T-helper 2 cell treated with Interferon-gamma antibody and Interleukin-4, amounts not matched to agents 100 ng/mL and 5 ng/mL, for 36 hours (primary cell): ENCODE data around the gene DGAT2. TPM values are rescaled to one million over a fixed set of nuclear protein-coding genes. Genes with fewer than 3 reads are reported as not detected.
"Not testable (repeated sequence)": the region's sequence is repeated elsewhere in the genome, so short reads cannot be mapped to it uniquely, and the experiment has no call there.

Experiments used
- intact Hi-C: fragments of 100-400 bp; cut with micrococcal nuclease; formaldehyde crosslinking; loops from one replicate; pipeline ENCODE4 v1.15.1; 2023
- total RNA-seq: library from RNA; stranded (reverse); gene quantifications from 2 replicates; pipeline ENCODE4 v1.2.3, GENCODE V29; 2022

The DGAT2 gene, protein sequence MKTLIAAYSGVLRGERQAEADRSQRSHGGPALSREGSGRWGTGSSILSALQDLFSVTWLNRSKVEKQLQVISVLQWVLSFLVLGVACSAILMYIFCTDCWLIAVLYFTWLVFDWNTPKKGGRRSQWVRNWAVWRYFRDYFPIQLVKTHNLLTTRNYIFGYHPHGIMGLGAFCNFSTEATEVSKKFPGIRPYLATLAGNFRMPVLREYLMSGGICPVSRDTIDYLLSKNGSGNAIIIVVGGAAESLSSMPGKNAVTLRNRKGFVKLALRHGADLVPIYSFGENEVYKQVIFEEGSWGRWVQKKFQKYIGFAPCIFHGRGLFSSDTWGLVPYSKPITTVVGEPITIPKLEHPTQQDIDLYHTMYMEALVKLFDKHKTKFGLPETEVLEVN
- total RNA-seq, result 1.9 TPM in 2 replicates

DNA sequence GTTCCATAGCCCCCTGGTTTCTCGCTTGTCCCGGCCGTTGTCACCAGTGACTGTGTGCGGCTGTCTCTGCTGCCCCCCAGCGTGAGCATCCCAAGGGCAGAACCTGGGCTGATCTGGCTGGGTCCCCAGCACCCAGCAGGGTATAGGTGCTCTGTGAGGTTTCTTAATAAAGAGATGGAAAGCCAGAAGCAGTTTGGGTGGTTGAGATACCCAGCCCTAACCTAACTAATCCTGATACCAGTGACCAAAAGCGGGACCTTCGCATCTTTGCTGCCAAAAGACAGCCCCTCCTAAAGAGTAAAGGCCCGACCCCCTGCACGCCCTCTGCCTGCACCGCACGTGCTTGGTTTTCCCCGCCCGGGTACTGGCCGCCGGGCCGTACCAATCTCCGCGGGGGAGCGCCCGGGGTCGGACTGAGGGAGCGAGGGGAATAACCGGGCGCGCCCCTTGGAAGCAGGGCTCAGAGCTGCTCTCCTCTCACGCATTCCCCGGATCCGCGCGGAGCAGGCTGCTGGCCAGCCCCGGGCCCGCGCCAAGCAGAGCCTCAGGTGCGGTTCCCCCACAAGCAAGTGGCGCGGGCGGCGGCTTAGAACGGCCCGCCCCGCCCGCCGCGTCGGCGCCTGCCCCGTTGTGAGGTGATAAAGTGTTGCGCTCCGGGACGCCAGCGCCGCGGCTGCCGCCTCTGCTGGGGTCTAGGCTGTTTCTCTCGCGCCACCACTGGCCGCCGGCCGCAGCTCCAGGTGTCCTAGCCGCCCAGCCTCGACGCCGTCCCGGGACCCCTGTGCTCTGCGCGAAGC lies at the start of gene DGAT2:
TSS of gene DGAT2 (plus strand) at position 667 of the 797 bp plus-strand sequence. CDS start 214 bp downstream, outside the sequence.
- intact Hi-C loops, result loop anchor here (1.0 to 5.0 kb wide), 3 partner anchors 34 to 46 kb away; no protein-coding TSS in a partner anchor

DNA sequence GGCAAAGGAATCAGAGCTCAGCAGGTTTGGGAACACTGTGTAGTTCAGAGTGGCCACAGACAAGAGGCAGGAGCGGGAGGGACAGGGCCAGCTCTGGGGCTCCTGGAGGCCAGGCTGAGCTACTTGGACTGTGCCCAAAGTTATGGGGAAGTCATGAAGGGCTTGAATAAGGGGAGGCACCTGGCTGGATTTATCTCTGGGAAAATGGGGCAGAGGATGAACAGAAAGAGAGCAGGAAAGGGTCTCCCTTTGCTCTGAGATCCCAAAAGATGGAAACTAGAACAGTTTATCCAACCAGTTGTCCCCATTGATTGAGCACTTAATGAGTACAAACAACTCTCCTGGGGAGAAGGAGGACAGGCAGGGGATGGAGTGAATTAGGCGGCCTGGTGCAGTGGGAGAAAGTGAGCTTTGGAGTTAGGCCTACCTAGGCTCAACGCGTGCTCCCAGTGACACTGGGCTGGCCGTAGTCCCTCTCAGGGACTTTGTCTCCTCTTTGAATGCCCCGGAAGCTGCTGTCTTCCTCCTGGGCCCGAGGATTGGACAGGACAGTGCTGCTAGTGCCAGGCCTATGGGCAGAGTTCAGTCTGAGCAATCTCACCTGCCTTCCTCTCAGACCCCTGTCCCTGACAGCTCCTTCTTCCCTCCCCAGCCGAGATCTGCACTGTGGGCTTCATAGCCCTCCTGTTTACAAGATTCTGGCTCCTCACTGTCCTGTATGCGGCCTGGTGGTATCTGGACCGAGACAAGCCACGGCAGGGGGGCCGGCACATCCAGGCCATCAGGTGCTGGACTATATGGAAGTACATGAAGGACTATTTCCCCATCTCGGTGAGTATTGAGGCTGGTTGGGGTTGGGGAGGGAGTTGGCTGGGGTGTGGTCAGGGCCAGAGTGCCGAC lies 49.0 kb upstream of the DGAT2 start:
- intact Hi-C loops, result loop anchor here (5.0 to 10.0 kb wide), 2 partner anchors 48 to 85 kb away; partner anchors contain the start of gene DGAT2

DNA sequence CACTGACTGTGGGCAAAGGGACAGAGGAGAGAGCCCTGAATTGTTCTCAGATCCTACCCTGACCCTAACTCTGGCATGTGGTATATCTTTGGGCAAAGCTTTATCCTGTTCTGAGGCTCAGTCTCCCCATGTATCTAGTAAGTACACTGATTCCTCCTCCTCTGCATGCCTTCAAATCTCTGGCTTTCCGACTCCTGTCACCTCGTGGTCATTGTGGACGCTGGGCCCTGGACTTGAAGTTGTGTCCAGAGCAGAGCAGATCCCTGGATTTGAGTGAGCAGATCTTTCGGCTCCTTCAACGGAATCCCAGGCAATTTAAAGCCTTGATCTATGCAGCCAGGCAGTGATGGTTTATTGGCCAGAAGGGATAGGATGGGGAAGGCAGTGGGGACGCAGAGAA lies 47.9 kb upstream of the DGAT2 start:
- intact Hi-C loops, result loop anchor here (5.0 to 10.0 kb wide), 2 partner anchors 47 to 84 kb away; partner anchors contain the start of gene DGAT2

DNA sequence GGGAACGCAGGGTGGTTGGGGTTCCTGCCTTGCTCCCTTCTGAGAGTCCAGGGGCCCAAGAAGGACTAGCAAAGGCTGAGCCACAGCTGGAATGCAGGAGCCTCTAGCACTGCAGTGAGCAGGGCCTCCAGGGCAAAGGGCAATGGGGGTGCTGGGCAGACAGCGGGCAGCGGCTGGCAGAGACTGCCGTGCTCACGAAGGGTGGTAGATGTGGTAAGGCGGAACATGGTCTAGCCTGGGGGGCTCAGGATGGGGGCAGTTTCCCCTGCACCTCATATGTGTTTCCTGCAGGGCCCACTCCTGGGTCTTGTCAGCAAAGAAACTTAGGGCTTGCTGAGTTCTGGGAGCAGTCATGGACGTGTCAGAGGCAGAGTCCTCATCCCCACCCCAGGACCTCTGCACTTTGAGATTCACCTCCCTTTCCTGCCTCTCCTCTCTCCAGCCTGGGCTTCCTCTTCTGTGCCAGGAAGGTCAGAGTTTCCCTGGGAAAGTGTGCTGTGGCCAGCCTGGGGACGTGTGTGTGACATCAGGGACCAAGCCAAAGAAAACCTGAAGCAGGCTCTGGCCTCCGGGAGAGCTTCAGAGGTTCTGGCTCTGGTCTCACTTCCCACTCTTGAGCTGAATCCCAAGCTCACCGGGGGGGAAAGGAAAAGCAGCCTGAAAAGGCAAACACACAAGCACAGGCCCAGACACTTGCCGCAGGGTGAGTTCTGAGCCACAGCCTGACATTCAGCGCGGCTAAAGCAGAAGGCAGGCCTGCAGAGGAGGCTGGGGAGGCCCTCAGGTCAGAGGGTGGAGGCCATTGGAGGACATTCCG lies 46.5 kb upstream of the DGAT2 start:
- intact Hi-C loops, result loop anchor here (2.0 to 10.0 kb wide), 3 partner anchors 45 to 145 kb away; partner anchors contain the start of gene DGAT2

DNA sequence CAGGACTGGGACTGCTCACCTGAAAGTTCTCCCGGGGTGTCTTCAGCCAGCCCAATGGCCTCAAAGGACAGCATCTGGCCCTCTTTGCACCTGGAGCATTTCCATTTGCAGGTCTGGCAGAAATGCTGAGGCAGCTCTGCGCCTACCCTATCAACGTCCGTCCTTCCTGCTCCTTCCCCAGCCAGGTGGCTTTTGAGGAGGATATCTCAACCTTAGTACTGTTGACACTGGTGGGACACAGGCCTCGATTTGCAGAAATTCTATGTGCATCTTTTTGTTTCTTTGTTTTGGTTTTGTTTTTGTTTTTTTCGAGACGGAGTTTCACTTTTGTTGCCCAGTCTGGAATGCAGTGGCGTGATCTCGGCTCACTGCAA lies 45.9 kb upstream of the DGAT2 start:
- intact Hi-C loops, result loop anchor here (2.0 to 10.0 kb wide), 3 partner anchors 45 to 144 kb away; partner anchors contain the start of gene DGAT2

DNA sequence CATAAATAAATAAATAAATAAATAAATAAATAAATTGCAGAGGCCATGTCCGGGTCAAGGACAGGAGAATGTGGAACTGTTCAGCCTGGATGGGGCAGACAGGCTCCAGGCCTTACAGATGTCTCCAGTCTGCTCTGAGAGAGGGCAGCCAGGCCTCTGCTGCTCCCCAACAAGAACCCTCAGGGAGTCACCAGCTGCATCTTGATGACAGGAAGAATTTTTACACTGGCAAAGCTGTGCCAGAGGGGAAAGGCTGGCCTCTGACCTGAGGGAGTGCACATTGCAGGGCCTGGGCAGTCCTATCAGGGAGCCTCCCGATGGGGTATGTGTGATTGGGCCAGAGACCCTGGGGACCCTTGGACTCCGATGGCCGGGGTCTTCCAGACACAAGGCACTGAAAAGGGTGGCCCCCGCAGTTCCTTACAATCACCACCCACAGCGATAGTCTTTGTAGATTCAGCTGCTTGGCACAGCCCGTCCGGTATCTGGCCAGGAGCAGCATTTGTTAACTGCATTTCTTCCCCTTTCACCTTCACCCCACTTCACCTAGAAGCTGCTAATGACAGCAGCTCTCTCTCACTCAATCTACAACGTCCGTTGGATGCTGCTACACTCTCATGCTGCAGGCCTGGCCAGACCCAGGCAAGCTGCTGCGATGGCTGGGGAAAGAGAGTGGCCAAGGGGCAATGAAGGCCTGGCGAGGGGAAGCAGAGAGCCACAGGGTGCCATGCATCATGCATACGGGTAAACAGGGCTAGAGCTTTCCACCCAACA lies 42.8 kb upstream of the DGAT2 start:
- intact Hi-C loops, result loop anchor here (10.0 kb wide), 1 partner anchor 79 kb away; no protein-coding TSS in a partner anchor

DNA sequence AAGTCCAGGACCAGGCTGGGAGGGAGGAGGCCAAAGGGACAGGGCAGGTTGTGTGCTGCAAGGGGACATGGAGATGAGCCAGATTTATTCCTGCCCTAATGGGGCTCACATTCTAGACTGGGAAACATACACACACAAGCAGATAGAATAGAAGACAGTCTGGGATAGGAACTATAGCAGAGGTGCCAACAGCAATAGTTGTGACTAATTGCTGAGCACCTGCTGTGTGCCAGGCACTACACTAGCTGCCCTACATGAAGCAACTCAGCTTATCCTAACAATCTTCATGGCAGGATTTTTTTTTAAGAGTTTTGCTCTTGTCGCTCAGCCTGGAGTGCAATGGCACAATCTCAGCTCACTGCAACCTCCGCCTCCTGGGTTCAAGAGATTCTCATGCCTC lies 39.6 kb upstream of the DGAT2 start:
- intact Hi-C loops, result loop anchor here (10.0 kb wide), 1 partner anchor 76 kb away; no protein-coding TSS in a partner anchor

DNA sequence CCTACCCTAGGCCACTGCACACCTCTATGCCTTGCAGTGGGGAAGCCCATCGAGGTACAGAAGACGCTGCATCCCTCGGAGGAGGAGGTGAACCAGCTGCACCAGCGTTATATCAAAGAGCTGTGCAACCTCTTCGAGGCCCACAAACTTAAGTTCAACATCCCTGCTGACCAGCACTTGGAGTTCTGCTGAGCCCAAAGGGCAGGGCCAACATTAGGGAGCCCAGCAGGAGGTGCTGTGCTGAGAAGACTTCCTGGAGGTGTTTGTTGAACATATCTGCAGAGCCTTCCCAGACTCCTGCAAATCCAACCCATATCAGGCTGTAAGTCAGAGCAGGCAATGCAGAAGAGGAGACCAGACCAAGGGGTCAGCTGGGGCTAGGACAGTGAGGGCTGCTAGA lies 37.5 kb upstream of the DGAT2 start:
- intact Hi-C loops, result no loop called here

DNA sequence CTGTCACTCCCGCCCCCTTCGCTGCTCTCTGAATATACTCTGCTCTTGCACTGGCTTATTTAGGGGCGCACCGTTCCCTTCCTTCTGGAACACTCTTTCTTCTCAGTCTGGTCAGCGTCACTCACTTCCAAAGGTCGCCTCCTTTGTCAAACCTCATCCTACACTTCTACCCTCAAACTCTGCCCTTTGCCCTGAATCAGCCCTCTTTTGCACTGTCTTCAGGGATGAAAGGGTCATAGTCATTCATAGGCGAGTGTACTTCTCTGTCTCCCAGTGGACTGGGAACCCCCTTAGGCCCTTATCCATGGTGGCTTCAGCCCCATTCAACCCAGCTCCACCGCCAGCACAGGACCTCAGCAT lies 35.5 kb upstream of the DGAT2 start:
- intact Hi-C loops, result no loop called here

DNA sequence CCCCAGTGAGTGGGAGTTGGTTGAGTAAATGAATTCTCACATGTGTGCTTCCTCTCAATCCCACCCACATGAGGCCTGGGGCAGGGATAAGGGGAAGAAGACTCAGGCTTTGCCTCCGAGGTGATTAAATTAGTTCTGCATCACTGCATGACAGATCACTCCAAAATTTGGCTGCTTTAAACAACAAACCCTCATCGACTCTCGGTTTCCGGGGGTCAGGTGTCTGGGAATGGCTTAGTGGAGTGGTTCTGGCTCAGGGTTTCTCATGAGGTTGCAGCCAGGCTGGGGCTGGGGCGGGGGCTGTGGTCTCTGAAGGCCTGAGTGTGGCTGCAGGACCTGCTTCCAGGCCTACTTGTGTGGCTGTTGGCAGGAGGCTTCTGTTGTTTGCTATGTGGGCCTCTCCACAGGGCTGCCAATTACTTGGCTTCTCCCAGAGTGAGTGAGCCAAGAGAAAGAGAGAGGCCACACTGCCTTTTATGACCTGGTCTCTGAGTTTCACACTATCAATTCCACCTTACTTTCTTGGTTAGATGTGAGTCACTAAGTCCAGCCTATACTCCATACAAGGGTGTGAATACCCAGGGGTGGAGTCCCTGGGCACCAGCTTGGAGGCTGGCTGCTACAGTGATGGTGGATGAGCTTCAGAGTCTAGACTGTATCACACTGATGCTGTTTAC lies 35.0 kb upstream of the DGAT2 start:
- intact Hi-C loops, result no loop called here

DNA sequence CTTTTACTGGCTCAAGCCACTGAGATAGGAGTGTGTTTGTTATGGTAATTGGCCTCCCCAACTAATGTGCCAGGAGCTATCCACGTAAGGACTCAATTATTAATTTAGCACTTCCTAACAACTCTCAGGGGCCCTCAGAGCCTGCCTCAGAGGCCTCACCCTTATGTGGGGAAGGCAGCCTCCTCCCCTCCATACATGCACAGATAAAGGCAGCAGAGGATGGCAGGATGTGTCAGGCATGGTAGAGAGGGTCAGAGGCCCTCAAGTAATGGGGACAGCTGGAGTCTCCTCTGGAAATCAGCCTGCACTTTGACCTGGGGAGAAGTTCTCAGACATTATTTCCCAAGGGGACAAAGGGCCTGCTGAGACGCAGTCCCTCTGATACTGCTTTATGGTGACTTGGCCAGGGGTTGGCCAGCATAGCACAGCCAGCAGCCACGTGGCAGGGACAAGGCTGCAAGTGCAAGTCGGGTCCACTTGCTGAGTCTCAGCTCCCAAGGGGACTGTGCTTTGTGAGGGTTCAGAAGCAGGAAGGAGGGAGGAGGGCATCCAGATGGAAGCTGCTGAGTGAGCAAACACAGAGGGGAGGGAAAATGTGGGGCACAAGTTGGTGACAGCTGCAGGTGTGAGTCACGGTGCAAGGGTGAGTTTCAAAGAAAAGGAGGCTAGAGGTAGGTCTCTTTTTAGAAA lies 33.9 kb upstream of the DGAT2 start:
- intact Hi-C loops, result no loop called here

DNA sequence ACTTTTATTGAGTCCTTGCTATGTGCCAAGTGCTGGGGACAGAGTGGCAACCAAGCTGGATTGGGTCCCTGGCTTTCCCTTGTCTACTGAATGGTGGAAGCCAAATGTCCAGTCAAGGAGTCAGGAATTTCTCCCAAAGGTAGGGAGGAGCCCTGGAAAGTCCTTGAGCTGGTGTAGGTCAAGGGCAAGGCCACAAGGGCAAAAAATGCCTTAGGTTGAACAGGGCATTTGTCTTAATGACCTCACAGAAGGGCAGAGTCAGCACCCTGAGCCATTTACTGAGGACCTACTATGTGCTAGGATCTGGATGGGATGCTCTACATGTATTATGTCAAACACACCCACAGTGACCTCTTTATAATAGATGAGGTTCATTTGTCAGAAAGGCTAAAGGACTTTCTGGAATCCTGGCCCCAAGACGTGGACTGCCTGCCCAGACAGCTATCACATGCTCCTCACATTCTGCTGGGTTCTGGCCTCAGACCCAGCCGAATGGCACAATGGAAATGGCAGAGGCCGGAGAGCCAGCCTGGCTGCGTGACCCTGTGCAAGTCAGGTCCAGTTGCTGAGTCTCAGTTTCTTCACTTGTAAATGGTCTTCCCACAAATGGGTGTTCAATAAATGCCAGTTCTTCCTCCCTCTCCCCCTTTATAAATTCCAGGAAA lies 33.3 kb upstream of the DGAT2 start:
- intact Hi-C loops, result no loop called here

DNA sequence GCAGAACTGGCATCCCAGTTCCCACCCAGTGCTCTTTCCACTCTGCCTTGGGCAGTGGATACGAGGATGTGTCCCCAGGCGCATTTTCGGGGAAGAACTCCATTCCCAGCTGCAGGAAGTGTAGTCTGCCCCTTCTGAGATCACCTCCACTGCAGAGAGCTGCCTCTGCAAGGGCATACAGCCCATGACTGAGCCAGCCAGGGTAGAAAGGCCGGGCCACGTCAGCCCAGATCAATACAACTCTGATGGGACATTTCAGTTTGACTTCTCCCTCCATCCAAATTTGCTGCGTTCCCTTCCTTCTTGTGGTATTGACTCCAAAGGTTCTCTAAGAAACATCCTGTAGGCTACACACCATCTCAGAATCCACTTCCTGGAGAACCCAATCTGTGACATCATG lies 31.3 kb upstream of the DGAT2 start:
- intact Hi-C loops, result no loop called here

DNA sequence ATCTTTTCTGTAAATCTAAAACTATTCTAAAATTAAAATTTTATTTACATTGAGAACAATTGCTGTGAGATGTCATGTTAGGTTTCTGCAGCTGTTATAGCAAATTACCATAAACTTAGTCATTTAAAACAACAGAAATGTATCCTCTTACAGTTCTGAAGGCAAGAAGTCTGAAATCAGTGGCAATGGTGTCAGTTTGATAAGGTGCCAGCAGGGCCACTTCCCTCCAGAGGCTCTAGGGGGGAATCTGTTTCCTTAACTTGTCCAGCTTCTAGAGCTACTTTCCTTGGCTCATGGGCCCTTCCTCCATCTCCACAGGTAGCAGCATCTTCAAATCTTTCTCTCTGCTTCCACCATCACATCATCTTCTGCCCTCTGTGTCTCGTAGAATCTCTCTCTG lies 27.9 kb upstream of the DGAT2 start:
- intact Hi-C loops, result no loop called here

DNA sequence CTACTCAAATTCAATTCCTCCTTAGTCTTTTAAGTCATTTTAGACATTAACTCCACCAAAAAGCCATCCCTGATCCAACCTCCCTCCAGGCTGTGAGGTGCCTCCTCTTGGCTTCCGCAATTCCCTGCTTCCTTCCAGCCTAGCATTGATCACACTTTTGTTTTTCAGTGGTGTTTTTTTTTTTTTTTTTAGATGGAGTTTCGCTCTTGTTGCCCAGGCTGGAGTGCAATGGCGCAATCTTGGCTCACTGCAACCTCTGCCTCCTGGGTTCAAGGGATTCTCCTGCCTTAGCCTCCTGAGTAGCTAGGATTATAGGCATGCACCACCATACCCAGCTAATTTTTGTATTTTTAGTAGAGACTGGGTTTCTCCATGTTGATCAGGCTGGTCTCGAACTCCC lies 25.4 kb upstream of the DGAT2 start:
- intact Hi-C loops, result not testable (repeated sequence)

DNA sequence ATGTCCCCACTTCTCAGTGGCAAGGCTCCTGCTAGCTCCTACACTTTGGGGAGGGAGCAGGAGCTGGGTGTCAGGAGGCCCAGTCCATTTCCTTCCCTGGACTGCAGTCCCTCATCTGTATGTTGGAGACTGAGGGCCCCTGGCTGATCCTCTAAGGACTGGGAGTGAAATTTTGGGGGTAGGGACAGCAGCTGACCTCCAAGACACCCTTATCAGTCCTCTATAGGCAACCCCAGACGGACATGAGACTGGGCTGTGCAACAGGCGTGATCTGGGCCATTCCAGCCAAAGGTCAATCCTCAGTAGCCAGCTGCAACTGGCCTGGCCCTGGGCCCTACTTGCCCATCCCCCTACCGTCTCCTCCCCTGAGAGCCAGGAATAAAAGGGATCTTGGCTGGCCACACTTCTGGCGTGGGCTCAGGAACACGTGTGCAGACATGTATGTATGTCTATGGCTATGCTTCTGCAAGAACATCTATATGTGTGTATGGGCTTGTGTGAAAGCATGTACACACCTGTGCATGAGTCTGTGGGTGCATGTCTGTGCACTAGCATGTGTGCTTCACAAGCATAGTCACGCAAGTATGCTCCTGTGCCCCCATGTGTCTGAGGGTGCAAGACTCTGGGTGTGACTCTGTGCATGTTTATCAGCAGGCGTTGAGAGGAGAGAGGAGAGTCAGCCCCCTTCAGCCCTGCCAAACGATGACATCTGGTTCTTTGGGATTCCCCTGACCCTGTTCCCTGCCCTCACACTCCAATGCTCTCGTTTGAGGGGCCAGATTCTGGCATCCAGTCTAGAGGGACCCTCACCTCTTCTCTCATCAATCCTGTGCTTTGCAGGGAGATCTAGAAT lies 24.6 kb upstream of the DGAT2 start:
- intact Hi-C loops, result no loop called here

DNA sequence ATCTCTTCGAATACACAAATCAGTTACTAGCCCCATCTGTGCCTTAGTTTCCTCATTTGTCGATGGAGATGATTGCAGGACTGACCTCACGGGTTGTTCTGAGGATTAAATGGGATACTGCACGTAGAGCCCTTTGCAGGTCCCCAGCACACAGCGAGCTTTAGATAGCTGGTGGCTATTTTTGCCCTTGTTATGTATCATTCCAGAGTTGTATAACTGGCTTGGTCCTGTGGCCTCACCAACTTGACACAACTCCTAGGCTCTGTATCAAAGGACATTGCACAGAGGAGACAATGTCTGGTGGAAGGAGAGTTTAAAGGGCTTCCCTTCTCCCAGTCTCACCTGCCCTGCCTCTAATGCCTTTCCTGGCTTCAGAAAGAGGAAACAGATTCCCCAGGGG lies 22.8 kb upstream of the DGAT2 start:
- intact Hi-C loops, result no loop called here
